Muscle of leg (tissue), 11 donors: ENCODE measurements around the gene PHACTR3. TPM values are rescaled to one million over a fixed set of nuclear protein-coding genes. Genes with fewer than 3 reads are reported as not detected.

ENCODE experiments used
- DNase-seq: peaks from one replicate; pipeline ENCODE4 v3.0.0; 2013
- H3K27ac ChIP-seq: one replicate; pipeline ENCODE4 v1.5.1; 2013; ENCODE audit warnings: mild to moderate bottlenecking, low read length, control low read depth
- H3K27me3 ChIP-seq: one replicate; pipeline ENCODE4 v1.6.1; 2013; ENCODE audit warnings: low read length; ENCODE audit not compliant: control insufficient read depth, insufficient read depth
- H3K36me3 ChIP-seq: one replicate; pipeline ENCODE4 v1.6.1; 2013; ENCODE audit warnings: low read length; ENCODE audit not compliant: control insufficient read depth, insufficient read depth
- H3K4me1 ChIP-seq: one replicate; pipeline ENCODE4 v1.6.1; 2013; ENCODE audit warnings: low read length; ENCODE audit not compliant: control insufficient read depth, insufficient read depth
- H3K4me3 ChIP-seq: one replicate; pipeline ENCODE4 v1.5.1; 2013; ENCODE audit warnings: low read length, control low read depth
- H3K9me3 ChIP-seq: replicated peaks from 2 replicates; pipeline ENCODE4 v1.6.1; 2013; ENCODE audit warnings: low read depth, low read length; ENCODE audit not compliant: control insufficient read depth
- WGBS: methylation state at CpG from one replicate; pipeline ENCODE4 v1.1.5; 2013; ENCODE audit warnings: missing lambda C conversion rate; ENCODE audit not compliant: insufficient coverage; 5-methylcytosine and 5-hydroxymethylcytosine counted together
- polyA plus RNA-seq, 8 donors: library from polyadenylated mRNA; unstranded; fragments of 120-200 nt; gene quantifications; one replicate each; pipeline versions ENCODE4 v1.2.1 to v1.2.3, GENCODE V29; 2013; ENCODE audit warnings: inconsistent platforms in 1 of 8, low replicate concordance in 1 of 8; ENCODE audit not compliant: insufficient read length in 8 of 8, insufficient read depth in 1 of 8
- total RNA-seq: library from RNA; stranded (reverse); fragments of 120-200 nt; gene quantifications from one replicate; pipeline ENCODE4 v1.2.4, GENCODE V29; 2013

Gene PHACTR3
- total and polyA plus RNA-seq, 9 donors, result 4.7 to 17.0 (median 9.9) TPM

- H3K4me3 ChIP-seq, result no peak overlapping the region
- peaks cover 68% of the 10 kb centered on the region for H3K4me1 ChIP-seq
- H3K9me3 ChIP-seq, result no peaks in the 10 kb centered on the region
- WGBS, result 31% methylated on average over 6 of the region's 8 CpGs
- H3K27ac ChIP-seq, result no peak overlapping the region
- H3K27me3 ChIP-seq, result peaks cover 58% of the 10 kb centered on the region
- DNase-seq, result no peak
- no peaks in the 10 kb centered on the region for H3K36me3 ChIP-seq
Observed at GRCh38 chr20:59580146-59580946, 24.0 kb upstream of the PHACTR3 start.

- Histone ChIP-seq H3K27ac (no peak overlapping the region), H3K36me3 (no peaks in the 10 kb centered on the region), H3K4me1 (peaks cover 68% of the 10 kb centered on the region), H3K4me3 (no peak overlapping the region), H3K27me3 (peaks cover 52% of the 10 kb centered on the region), H3K9me3 (no peaks in the 10 kb centered on the region)
- WGBS, result 50% methylated on average over 8 of the region's 9 CpGs
- no peak for DNase-seq
Observed at GRCh38 chr20:59580991-59581401, 23.3 kb upstream of the PHACTR3 start.

GRCh38 chr20:59581993-59582679 is 22.2 kb upstream of the PHACTR3 start:
- H3K9me3 ChIP-seq, result no peaks in the 10 kb centered on the region
- 68% methylated on average over 8 of the region's 13 CpGs for WGBS
- H3K4me3 ChIP-seq, result no peak overlapping the region
- DNase-seq, result no peak
- H3K36me3 ChIP-seq, result no peaks in the 10 kb centered on the region
- H3K4me1 ChIP-seq, result peaks cover 65% of the 10 kb centered on the region
- H3K27me3 ChIP-seq, result peaks cover 41% of the 10 kb centered on the region
- H3K27ac ChIP-seq, result no peak overlapping the region

- H3K36me3 ChIP-seq, result no peaks in the 10 kb centered on the region
- H3K4me1 ChIP-seq, result peaks cover 60% of the 10 kb centered on the region
- H3K27me3 ChIP-seq, result peaks cover 29% of the 10 kb centered on the region
- DNase-seq, result peak; percentile 72
- peaks cover 4% of the 10 kb centered on the region for H3K9me3 ChIP-seq
- WGBS, result 60% methylated on average over 28 of the region's 31 CpGs
- H3K27ac ChIP-seq, result no peak overlapping the region
- no peak overlapping the region for H3K4me3 ChIP-seq
Observed at GRCh38 chr20:59583428-59584277, 20.7 kb upstream of the PHACTR3 start.

- Histone ChIP-seq H3K36me3 (no peaks in the 10 kb centered on the region), H3K4me1 (peaks cover 58% of the 10 kb centered on the region), H3K9me3 (peaks cover 4% of the 10 kb centered on the region), H3K27ac (no peak overlapping the region), H3K4me3 (no peak overlapping the region), H3K27me3 (peaks cover 22% of the 10 kb centered on the region)
- DNase-seq, result no peak
- WGBS, result 86% methylated on average over 13 of the region's 15 CpGs
Observed at GRCh38 chr20:59584278-59584925, 19.9 kb upstream of the PHACTR3 start.

- peak; percentile 56 for DNase-seq
- H3K27ac ChIP-seq, result no peak overlapping the region
- no peak overlapping the region for H3K4me3 ChIP-seq
Observed at GRCh38 chr20:59585714-59586409, 18.5 kb upstream of the PHACTR3 start.

GRCh38 chr20:59586613-59587012 is 17.7 kb upstream of the PHACTR3 start:
- WGBS, result 87% methylated on average over 4 of the region's 6 CpGs
- DNase-seq, result no peak
- H3K4me1 ChIP-seq, result peaks cover 39% of the 10 kb centered on the region
- H3K4me3 ChIP-seq, result no peak overlapping the region
- H3K9me3 ChIP-seq, result peaks cover 4% of the 10 kb centered on the region
- peaks cover 8% of the 10 kb centered on the region for H3K27me3 ChIP-seq
- H3K36me3 ChIP-seq, result no peaks in the 10 kb centered on the region
- H3K27ac ChIP-seq, result no peak overlapping the region

More at GRCh38 chr20:59585714-59586409, 18.5 kb upstream of the PHACTR3 start:
- Histone ChIP-seq H3K4me1 (peaks cover 45% of the 10 kb centered on the region), H3K36me3 (no peaks in the 10 kb centered on the region), H3K9me3 (peaks cover 4% of the 10 kb centered on the region), H3K27me3 (peaks cover 13% of the 10 kb centered on the region)
- 63% methylated on average over 9 of the region's 16 CpGs for WGBS

- Histone ChIP-seq H3K27me3 (peaks cover 8% of the 10 kb centered on the region), H3K9me3 (peaks cover 4% of the 10 kb centered on the region), H3K36me3 (no peaks in the 10 kb centered on the region), H3K4me1 (peaks cover 32% of the 10 kb centered on the region), H3K27ac (no peak overlapping the region), H3K4me3 (no peak overlapping the region)
- WGBS, result 83% methylated on average over 6 of the region's 6 CpGs
- no peak for DNase-seq
Observed at GRCh38 chr20:59587570-59587969, 16.8 kb upstream of the PHACTR3 start.

GRCh38 chr20:59588236-59588855 is 16.0 kb upstream of the PHACTR3 start:
- Histone ChIP-seq H3K9me3 (peaks cover 4% of the 10 kb centered on the region), H3K27ac (no peak overlapping the region), H3K4me3 (no peak overlapping the region), H3K4me1 (peaks cover 24% of the 10 kb centered on the region), H3K36me3 (no peaks in the 10 kb centered on the region), H3K27me3 (peaks cover 5% of the 10 kb centered on the region)
- no peak for DNase-seq
- WGBS, result 77% methylated on average over 12 of the region's 13 CpGs
